ENCODE measurements around the gene ABRACL. TPM values are rescaled to one million over a fixed set of nuclear protein-coding genes. Genes with fewer than 3 reads are reported as not detected.
"Not testable (repeated sequence)": the region's sequence is repeated elsewhere in the genome, so short reads cannot be mapped to it uniquely, and the experiment has no call there.

Gene ABRACL
- total and polyA plus RNA-seq, 2 donors (not counting 3 experiments of a cell fraction or from before 2014, with no cell fraction given), result 54.4 to 87.4 TPM

DNA sequence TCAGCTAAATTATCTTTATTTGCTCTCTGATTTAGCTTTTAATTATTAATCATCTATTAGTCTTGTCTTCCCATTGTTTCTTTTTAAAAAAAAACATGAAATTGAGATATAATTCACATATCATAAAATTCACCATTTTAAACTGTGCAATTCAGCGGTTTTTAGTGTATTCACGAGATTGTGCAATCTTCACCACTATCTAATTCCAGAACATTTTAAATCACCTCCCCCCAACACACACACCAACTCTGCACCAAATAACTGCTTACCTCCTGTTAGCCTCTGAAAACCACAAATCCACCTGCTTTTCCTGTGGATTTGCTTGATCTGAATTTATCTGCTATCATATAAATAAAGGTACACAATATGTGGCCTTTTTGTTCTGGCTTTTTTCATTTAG, 8.8 kb upstream of the ABRACL start:
- Histone ChIP-seq H3K4me3 (replicated peaks in 1 of 3; ENCODE audit: insufficient read depth in 1 of 3, low read depth in 1 of 3, low read length in 3 of 3) (no peak overlapping the region), H3K4me1 (ENCODE audit: control insufficient read depth, extremely low read depth, insufficient read depth, low read length) (no peaks in the 10 kb centered on the region), H3K27me3 (ENCODE audit: control insufficient read depth in 2 of 2, insufficient read depth in 2 of 2, low read length in 2 of 2) (peaks cover 0 to 2% of the 10 kb centered on the region in 2 experiments), H3K36me3 (ENCODE audit: control insufficient read depth in 2 of 2, extremely low read depth in 1 of 2, insufficient read depth in 2 of 2, low read length in 2 of 2) (no peaks in the 10 kb centered on the region), H2AFZ (ENCODE audit: low read depth, low read length) (no peak overlapping the region), H3K9ac (replicated peaks; ENCODE audit: extremely low read depth, insufficient read depth, low read length) (no peak overlapping the region), H3K9me3 (replicated peaks; ENCODE audit: control insufficient read depth, insufficient read depth, low read length) (no peaks in the 10 kb centered on the region), H4K20me1 (replicated peaks; ENCODE audit: control insufficient read depth, extremely low read depth, insufficient read depth, low read length) (no peaks in the 10 kb centered on the region), H3K4me2 (ENCODE audit: insufficient read depth, low read length) (no peak overlapping the region), H3K79me2 (ENCODE audit: control insufficient read depth, insufficient read depth, low read length) (no peaks in the 10 kb centered on the region), H3K27ac (ENCODE audit: insufficient read depth, low read depth, low read length) (no peak overlapping the region), H3K9me1 (replicated peaks; ENCODE audit: control insufficient read depth, extremely low read depth, insufficient read depth, low read length) (no peaks in the 10 kb centered on the region)
- no TSS peak for BruUV-seq (replicated peaks)
- intact Hi-C loops (cut with micrococcal nuclease), result no loop called here
- POLR2A ChIA-PET, result no interaction called here
- CTCF ChIA-PET, result interaction anchor here (0.9 to 2.1 kb wide), 2 partner anchors 10 kb away, joined by 3 to 4 read pairs; no protein-coding TSS in a partner anchor
- no peak for TF ChIP-seq MAX (IDR thresholded peaks at IDR 0.05; ENCODE audit: insufficient read depth, insufficient read length)
- FAIRE-seq, result no peak
- no peak for DNase-seq (ENCODE audit: low read depth, low spot score)
- dilution Hi-C loops (cut with MboI; ENCODE audit: extremely low pct_ligation_motif_present, low sequenced_read_pairs), result no loop called here

DNA sequence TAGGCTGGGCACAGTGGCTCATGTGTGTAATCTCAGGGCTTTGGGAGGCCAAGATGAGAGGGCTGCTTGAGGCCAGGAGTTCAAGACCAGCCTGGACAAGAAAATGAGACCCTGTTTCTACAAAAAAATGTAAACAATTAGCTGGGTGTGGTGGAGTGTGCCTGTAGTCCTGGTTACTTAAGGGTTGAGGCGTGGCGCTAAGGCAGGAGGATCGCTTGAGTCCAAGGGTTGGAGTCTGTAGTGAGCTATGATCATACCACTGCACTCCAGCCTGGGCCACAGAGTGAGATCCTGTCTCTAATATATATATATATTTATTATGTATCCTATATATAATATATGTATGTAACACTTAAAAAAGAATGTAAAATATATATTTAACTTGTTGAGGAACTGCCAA, 7.9 kb upstream of the ABRACL start:
- CTCF ChIA-PET, result interaction anchor here (2.1 kb wide), 1 partner anchor 11 kb away, joined by 4 read pairs; no protein-coding TSS in a partner anchor
- no peak overlapping the region for H3K27ac ChIP-seq (ENCODE audit: insufficient read depth, low read depth, low read length)
- no peaks in the 10 kb centered on the region for H3K9me3 ChIP-seq (replicated peaks; ENCODE audit: control insufficient read depth, insufficient read depth, low read length)
- no peaks in the 10 kb centered on the region for H3K36me3 ChIP-seq (ENCODE audit: control insufficient read depth in 2 of 2, extremely low read depth in 1 of 2, insufficient read depth in 2 of 2, low read length in 2 of 2)
- intact Hi-C loops (cut with micrococcal nuclease), result no loop called here
- no peak for FAIRE-seq
- no peak overlapping the region for H3K9ac ChIP-seq (replicated peaks; ENCODE audit: extremely low read depth, insufficient read depth, low read length)
- no peak overlapping the region for H3K4me3 ChIP-seq (replicated peaks in 1 of 3; ENCODE audit: insufficient read depth in 1 of 3, low read depth in 1 of 3, low read length in 3 of 3)
- no peaks in the 10 kb centered on the region for H3K79me2 ChIP-seq (ENCODE audit: control insufficient read depth, insufficient read depth, low read length)
- dilution Hi-C loops (cut with MboI; ENCODE audit: extremely low pct_ligation_motif_present, low sequenced_read_pairs), result no loop called here
- no peaks in the 10 kb centered on the region for H3K4me1 ChIP-seq (ENCODE audit: control insufficient read depth, extremely low read depth, insufficient read depth, low read length)
- no peak for TF ChIP-seq EZH2 (IDR thresholded peaks at IDR 0.05; ENCODE audit: borderline replicate concordance, low read depth, low read length, severe bottlenecking)
- no peak for TF ChIP-seq CTCF (IDR thresholded peaks at IDR 0.05; ENCODE audit: extremely low read depth in 1 of 2, insufficient read depth in 1 of 2, low read depth in 1 of 2, low read length in 2 of 2)
- TF ChIP-seq MAX (IDR thresholded peaks at IDR 0.05; ENCODE audit: insufficient read depth, insufficient read length), result no peak
- no peak for TF ChIP-seq POLR2AphosphoS5 (IDR thresholded peaks at IDR 0.05; ENCODE audit: insufficient read depth, low read depth, low read length)
- TF ChIP-seq POLR2A (IDR thresholded peaks at IDR 0.05; ENCODE audit: low read depth, low read length), result no peak
- TF ChIP-seq GATA2 (IDR thresholded peaks at IDR 0.05; ENCODE audit: insufficient read depth, insufficient read length, low read depth, low read length), result no peak
- no peak for TF ChIP-seq JUN (IDR thresholded peaks at IDR 0.05; ENCODE audit: borderline replicate concordance, insufficient read depth, insufficient read length, low read depth)
- no peak for TF ChIP-seq MYC (IDR thresholded peaks at IDR 0.05; ENCODE audit: low read depth, low read length)
- no peak for TF ChIP-seq FOS (IDR thresholded peaks at IDR 0.05; ENCODE audit: borderline replicate concordance, insufficient read depth, low read length)
- H3K9me1 ChIP-seq (replicated peaks; ENCODE audit: control insufficient read depth, extremely low read depth, insufficient read depth, low read length), result no peaks in the 10 kb centered on the region
- BruUV-seq (replicated peaks), result no TSS peak
- no peaks in the 10 kb centered on the region for H4K20me1 ChIP-seq (replicated peaks; ENCODE audit: control insufficient read depth, extremely low read depth, insufficient read depth, low read length)
- POLR2A ChIA-PET, result no interaction called here
- H3K27me3 ChIP-seq (ENCODE audit: control insufficient read depth in 2 of 2, insufficient read depth in 2 of 2, low read length in 2 of 2), result no peaks in the 10 kb centered on the region
- no peak overlapping the region for H2AFZ ChIP-seq (ENCODE audit: low read depth, low read length)
- no peak for DNase-seq (ENCODE audit: low read depth, low spot score)
- H3K4me2 ChIP-seq (ENCODE audit: insufficient read depth, low read length), result no peak overlapping the region

- H3K27ac ChIP-seq (ENCODE audit: insufficient read depth, low read depth, low read length); FAIRE-seq; dilution Hi-C loops (cut with MboI; ENCODE audit: extremely low pct_ligation_motif_present, low sequenced_read_pairs); POLR2A ChIA-PET; H3K9ac ChIP-seq (replicated peaks; ENCODE audit: extremely low read depth, insufficient read depth, low read length); H2AFZ ChIP-seq (ENCODE audit: low read depth, low read length); H4K20me1 ChIP-seq (replicated peaks; ENCODE audit: control insufficient read depth, extremely low read depth, insufficient read depth, low read length); intact Hi-C loops (cut with micrococcal nuclease); H3K9me3 ChIP-seq (replicated peaks; ENCODE audit: control insufficient read depth, insufficient read depth, low read length); H3K27me3 ChIP-seq (ENCODE audit: control insufficient read depth in 2 of 2, insufficient read depth in 2 of 2, low read length in 2 of 2); DNase-seq (ENCODE audit: low read depth, low spot score); H3K9me1 ChIP-seq (replicated peaks; ENCODE audit: control insufficient read depth, extremely low read depth, insufficient read depth, low read length); BruUV-seq (replicated peaks); H3K4me2 ChIP-seq (ENCODE audit: insufficient read depth, low read length); H3K4me3 ChIP-seq (replicated peaks in 1 of 3; ENCODE audit: insufficient read depth in 1 of 3, low read depth in 1 of 3, low read length in 3 of 3); H3K36me3 ChIP-seq (ENCODE audit: control insufficient read depth in 2 of 2, extremely low read depth in 1 of 2, insufficient read depth in 2 of 2, low read length in 2 of 2): not testable (repeated sequence)
- CTCF ChIA-PET, result interaction anchor here (0.7 kb wide), 1 partner anchor 1079 kb away, joined by 3 read pairs; no protein-coding TSS in a partner anchor
- H3K4me1 ChIP-seq (ENCODE audit: control insufficient read depth, extremely low read depth, insufficient read depth, low read length), result peaks cover 17% of the 10 kb centered on the region
- H3K79me2 ChIP-seq (ENCODE audit: control insufficient read depth, insufficient read depth, low read length), result peaks cover 22% of the 10 kb centered on the region
These were observed 3.1 kb upstream of the ABRACL start for GRCh38 chr6:139025416-139025815.
